SK-N-SH treated with all-trans-retinoic acid at 6 μM for 48 hours (cell line): ENCODE data around the gene SQOR.
"Not testable (repeated sequence)": the region's sequence is repeated elsewhere in the genome, so short reads cannot be mapped to it uniquely, and the experiment has no call there.

ENCODE experiments used
- ATAC-seq: fragments of 200-7000 bp; cut with Tn5 transposase; 3 replicates; pipeline ENCODE4 v1.9.1; 2020; ENCODE audit warnings: mild to moderate bottlenecking, moderate library complexity
- ARNTL ChIP-seq: fragments of 450-650 bp; formaldehyde crosslinking; IDR thresholded peaks from 2 replicates; pipeline ENCODE4 v1.5.0; 2020; ENCODE audit warnings: low read depth, mild to moderate bottlenecking, moderate library complexity, borderline replicate concordance
- CREB5 ChIP-seq: fragments of 250-450 bp; sonication (Bioruptor Pico); IDR thresholded peaks from 2 replicates; pipeline ENCODE4 v1.5.1; 2020; ENCODE audit warnings: low read depth, mild to moderate bottlenecking, moderate library complexity
- CSRNP3 ChIP-seq: fragments of 250-450 bp; sonication (Bioruptor Pico); IDR thresholded peaks from 2 replicates; pipeline ENCODE4 v1.5.1; 2021; ENCODE audit warnings: mild to moderate bottlenecking, moderate library complexity
- ESRRG ChIP-seq: fragments of 250-450 bp; sonication (Bioruptor Pico); IDR thresholded peaks from 2 replicates; pipeline ENCODE4 v1.6.1; 2021; ENCODE audit warnings: mild to moderate bottlenecking
- GLIS3 ChIP-seq: fragments of 250-450 bp; sonication (Bioruptor Pico); IDR thresholded peaks from 2 replicates; pipeline ENCODE4 v1.5.0; 2020; ENCODE audit warnings: mild to moderate bottlenecking, moderate library complexity
- ISL1 ChIP-seq: fragments of 250-450 bp; sonication (Bioruptor Pico); IDR thresholded peaks from 2 replicates; pipeline ENCODE4 v2.1.2; 2022; ENCODE audit warnings: mild to moderate bottlenecking, moderate library complexity
- PATZ1 ChIP-seq: fragments of 250-450 bp; sonication (Bioruptor Pico); IDR thresholded peaks from 2 replicates; pipeline ENCODE4 v1.8.0; 2020; ENCODE audit warnings: mild to moderate bottlenecking, moderate library complexity, borderline replicate concordance
- PPARA ChIP-seq: fragments of 250-450 bp; sonication (Bioruptor Pico); IDR thresholded peaks from 2 replicates; pipeline ENCODE4 v1.5.0; 2020; ENCODE audit warnings: mild to moderate bottlenecking, borderline replicate concordance
- RARB ChIP-seq: fragments of 250-450 bp; sonication (Bioruptor Pico); IDR thresholded peaks from 2 replicates; pipeline ENCODE4 v1.8.0; 2021; ENCODE audit warnings: mild to moderate bottlenecking, moderate library complexity
- SNAI2 ChIP-seq: fragments of 250-450 bp; sonication (Bioruptor Pico); IDR thresholded peaks from 2 replicates; pipeline ENCODE4 v1.5.0; 2020; ENCODE audit warnings: mild to moderate bottlenecking, moderate library complexity
- TOX ChIP-seq: fragments of 250-450 bp; sonication (Bioruptor Pico); IDR thresholded peaks from 2 replicates; pipeline ENCODE4 v1.8.0; 2021; ENCODE audit warnings: mild to moderate bottlenecking, moderate library complexity, borderline replicate concordance
- TSHZ2 ChIP-seq: fragments of 250-450 bp; sonication (Bioruptor Pico); IDR thresholded peaks from 2 replicates; pipeline ENCODE4 v1.5.0; 2020; ENCODE audit warnings: mild to moderate bottlenecking, moderate library complexity
- ZNF70 ChIP-seq: fragments of 450-650 bp; formaldehyde crosslinking; IDR thresholded peaks from 2 replicates; pipeline ENCODE4 v1.5.0; 2020; ENCODE audit warnings: mild to moderate bottlenecking, moderate library complexity
- ZNF8 ChIP-seq: fragments of 450-650 bp; formaldehyde crosslinking; IDR thresholded peaks from 2 replicates; pipeline ENCODE4 v1.5.0; 2020; ENCODE audit warnings: mild to moderate bottlenecking, moderate library complexity

The SQOR gene

GRCh38 chr15:45644437-45644836 lies 9.6 kb downstream of the SQOR start (continued):
- TF ChIP-seq PATZ1 = no peak
- no peak for TF ChIP-seq PPARA (CRISPR knock-in tag)
- TF ChIP-seq ZNF70 (CRISPR knock-in tag) = no peak
- TF ChIP-seq ISL1 = no peak
- no peak for TF ChIP-seq CREB5 (CRISPR knock-in tag)
- TF ChIP-seq, all 23 proteins: peak for 0

- no peak for TF ChIP-seq ZNF70 (CRISPR knock-in tag)
- no peak for TF ChIP-seq TOX
- no peak for TF ChIP-seq PPARA (CRISPR knock-in tag)
- TF ChIP-seq CSRNP3 = no peak
- no peak for TF ChIP-seq RARB
- no peak for TF ChIP-seq PATZ1
- ATAC-seq = no peak
These were observed 10.5 kb downstream of the SQOR start for GRCh38 chr15:45645026-45645980.

- TF ChIP-seq PPARA (CRISPR knock-in tag) (no peak), RARB (no peak), ZNF8 (CRISPR knock-in tag) (no peak), CREB5 (CRISPR knock-in tag) (no peak), SNAI2 (no peak), ARNTL (CRISPR knock-in tag) (no peak)
- ATAC-seq = no peak
These were observed 11.4 kb downstream of the SQOR start for GRCh38 chr15:45646220-45646619.

GRCh38 chr15:45647828-45648227 lies 13.0 kb downstream of the SQOR start:
- no peak for TF ChIP-seq CSRNP3
- no peak for TF ChIP-seq ESRRG (CRISPR knock-in tag)
- no peak for ATAC-seq

- no peak; the same call in 2 of the 3 replicates for ATAC-seq
These were observed 13.8 kb downstream of the SQOR start for GRCh38 chr15:45648521-45649200.

GRCh38 chr15:45650007-45650406 lies 15.2 kb downstream of the SQOR start:
- ATAC-seq = not testable (repeated sequence)

More at GRCh38 chr15:45648521-45649200, 13.8 kb downstream of the SQOR start:
- TF ChIP-seq TOX (no peak), RARB (no peak), GLIS3 (CRISPR knock-in tag) (no peak), PPARA (CRISPR knock-in tag) (no peak), TSHZ2 (CRISPR knock-in tag) (no peak)
